Activated CD8-positive, alpha-beta memory T cell treated with anti-CD3 and anti-CD28 coated beads for 4 hours (primary cell): ENCODE measurements around the gene CYGB.
"Not testable (repeated sequence)": the region's sequence is repeated elsewhere in the genome, so short reads cannot be mapped to it uniquely, and the experiment has no call there.

Source experiments
- DNase-seq, 2 donors: peaks; one replicate each; pipeline ENCODE4 v3.0.0-alpha.2; 2020; ENCODE audit warnings: low read depth in 2 of 2

Gene CYGB

DNA sequence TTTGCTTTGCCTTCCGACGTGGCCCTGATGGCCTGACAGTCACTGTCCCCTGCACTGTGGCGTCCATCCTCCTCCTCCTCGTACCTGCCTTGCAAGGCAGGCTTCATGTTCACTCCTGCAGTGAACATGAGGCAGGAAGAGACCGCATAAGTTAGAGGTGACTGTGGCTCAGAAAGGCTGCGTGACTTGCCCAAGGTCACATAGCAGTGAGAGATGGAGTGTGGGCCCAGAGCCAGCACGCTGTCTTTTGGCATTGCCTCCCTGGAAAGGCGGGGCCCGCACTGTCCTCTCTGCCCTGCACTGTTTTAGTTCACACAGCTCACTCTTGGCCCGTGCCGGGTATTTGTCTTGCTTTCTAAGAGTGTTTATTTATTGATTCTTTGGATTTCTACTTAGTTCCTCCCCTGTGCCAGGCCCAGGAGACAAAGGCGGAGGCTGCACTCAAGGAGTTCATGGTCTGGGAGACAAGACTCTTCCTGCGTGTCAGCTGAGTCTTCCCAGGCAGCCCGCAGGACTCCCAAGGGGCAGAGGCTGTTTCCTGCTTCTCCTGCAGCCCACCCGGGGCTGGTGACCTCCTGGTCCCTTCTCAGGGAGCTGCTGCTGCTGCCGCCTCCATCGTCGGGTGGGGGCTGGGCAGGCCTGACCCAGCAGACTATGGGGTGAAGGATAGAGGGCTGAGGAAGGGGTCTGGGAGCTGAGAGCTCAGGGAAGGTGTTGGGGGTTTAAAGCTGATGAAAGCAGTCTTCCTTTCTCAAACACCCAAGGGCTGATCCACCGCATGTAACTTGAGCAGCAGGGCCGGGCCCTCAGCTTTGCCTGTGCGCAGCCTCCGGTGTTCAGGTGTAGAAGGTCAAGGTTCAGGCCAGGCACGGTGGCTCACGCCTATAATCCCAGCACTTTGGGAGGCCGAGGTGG, 12.7 kb downstream of the CYGB start:
- no peak for DNase-seq

- peak; percentile 57 to 61 for DNase-seq
Measured at GRCh38 chr17:76523084-76524037, 14.1 kb downstream of the CYGB start.

DNA sequence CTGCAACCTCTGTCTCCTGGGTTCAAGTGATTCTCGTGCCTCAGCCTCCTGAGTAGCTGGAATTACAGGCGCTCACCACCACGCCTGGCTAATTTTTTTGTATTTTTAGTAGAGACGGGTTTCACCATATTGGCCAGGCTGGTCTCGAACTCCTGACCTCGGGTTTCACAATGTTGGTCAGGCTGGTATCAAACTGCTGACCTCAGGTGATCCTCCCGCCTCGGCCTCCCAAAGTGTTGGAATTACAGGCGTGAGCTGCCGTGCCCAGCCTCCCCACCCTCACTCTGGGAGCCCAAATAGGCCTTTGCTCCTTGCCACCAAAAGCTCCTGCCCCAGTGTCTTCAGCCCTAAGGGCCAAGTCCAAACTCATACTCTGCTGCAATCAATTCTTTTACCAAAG, 15.8 kb downstream of the CYGB start:
- not testable (repeated sequence) for DNase-seq

DNA sequence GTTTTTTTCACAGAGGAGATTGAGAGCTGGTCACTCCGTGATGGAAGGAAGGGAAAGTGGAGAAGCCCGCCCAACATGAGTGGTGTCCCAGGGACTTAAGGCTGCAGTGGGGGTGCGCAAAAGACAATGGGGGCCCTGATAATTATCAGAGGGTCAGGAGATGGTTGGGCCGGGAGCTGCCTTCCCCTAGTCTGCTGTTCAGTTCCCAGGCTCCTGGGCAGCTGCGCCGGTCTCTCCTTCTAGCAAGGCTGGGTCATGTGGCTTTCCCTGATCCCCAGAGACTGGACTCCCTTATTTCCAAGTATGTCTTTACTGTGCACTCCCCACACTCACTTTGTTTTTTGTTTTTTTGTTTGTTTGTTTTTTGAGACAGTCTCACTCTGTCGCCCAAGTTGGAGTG, 16.2 kb downstream of the CYGB start:
- DNase-seq, result no peak

DNA sequence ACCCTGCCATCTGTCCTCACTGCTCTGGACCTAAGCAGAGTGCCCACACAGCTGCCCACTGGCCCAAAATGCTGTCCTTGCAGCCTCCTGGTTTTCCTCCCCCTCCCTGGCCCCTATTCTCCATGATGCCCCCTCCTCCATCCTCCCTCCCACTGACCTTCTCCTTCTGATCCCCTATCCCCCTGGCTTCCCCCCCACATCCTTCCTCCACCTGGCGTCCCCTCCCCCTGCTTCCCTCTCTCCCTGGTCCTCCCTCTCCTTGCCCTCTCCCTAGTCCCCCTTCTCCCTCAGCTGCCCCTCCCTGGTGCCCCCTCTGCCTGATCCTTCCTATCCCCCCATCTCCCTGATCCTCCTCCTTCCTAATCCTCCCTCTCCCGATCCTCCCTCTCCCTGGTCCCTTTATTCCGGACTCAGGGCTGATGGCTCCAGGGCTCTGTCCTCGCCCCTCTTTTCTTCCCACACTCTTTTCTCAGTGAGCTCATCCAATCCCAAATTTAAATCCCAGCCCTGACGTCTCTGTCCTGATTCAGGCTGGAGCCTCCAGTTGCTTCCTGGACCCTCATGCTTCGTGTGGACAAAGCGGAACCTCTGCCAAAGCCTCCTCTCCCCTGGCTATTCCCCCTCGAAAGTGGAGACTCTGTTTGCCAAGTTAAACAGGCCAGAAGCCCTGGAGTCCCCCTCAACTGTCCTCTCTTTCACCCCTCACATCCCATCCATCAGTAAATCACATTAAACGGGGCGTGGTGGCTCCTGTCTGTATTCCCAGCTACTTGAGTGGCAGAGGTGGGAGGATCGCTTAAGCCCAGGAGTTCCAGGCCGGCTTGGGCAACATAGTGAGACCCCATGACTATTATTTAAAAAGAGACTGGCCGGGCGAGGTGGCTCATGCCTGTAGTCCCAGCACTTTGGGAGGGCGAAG, 18.2 kb downstream of the CYGB start:
- no peak for DNase-seq

DNA sequence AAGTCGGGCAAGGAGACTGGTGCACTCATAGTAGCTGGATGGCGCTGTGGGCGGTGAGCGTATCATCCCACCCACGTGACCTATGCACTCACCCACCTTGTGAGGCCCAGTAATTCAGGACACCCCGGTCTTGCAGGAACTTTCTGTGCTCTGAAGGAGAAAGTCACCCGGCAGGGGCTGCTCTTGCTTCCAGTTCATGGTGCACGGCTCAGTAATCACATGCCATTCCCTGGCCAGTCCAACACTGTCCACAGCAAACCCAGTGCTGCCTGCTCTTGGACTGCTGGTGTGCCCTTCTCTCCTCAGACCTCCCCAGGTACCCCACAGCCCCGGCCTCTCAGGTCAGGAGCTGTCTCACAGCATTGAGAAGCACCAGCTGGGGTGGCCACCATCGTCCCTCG, 19.9 kb downstream of the CYGB start:
- no peak for DNase-seq

DNA sequence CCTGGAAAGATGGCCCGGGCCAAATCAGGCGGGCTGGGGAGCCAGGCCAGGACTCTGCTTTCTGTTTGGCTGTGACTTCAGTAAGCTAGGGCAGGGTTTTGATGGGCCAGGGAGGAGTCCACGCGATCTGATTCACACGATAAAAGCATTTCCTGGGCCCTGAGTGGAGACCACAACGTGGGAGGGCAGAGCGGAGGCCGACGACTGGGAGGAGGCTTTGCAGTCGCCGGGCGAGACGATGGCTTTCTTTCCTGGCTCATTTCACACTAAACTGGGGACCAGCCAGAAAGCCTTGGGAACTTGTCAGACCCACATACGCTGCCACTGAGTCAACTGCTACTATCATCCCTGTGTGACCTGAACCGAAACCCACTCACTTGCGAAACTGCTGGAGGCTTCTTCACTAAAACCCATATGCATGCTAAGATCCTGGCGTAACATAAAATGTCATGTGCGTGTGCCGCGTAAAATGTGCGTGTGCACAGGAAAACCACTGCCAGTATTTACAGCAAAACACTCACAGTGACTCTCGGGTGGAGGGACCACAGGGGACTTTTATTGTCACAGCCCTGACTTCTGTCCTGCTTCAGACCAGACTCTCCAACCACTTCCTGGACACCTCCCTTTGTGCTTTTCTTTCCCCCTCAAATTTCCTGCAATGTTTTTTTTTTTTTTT, 22.1 kb downstream of the CYGB start:
- DNase-seq, result peak; percentile 64 to 65

DNA sequence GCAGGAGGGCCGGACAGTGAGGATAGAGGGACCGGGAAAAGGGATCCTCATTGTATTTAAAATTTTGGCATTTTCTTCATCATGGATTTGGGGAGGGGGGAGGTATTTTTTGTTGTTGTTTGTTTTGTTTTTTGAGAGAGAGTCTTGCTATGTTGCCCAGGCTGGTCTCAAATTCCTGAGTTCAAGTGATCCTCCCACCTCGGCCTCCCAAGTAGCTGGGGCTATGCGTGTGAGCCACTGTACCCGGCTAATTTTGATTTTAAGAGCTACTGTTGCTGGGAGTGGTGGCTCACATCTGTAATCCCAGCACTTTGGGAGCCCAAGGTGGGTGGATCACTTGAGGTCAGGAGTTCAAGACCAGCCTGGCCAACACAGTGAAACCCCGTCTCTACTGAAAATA, 23.2 kb downstream of the CYGB start:
- DNase-seq, result not testable (repeated sequence)

DNA sequence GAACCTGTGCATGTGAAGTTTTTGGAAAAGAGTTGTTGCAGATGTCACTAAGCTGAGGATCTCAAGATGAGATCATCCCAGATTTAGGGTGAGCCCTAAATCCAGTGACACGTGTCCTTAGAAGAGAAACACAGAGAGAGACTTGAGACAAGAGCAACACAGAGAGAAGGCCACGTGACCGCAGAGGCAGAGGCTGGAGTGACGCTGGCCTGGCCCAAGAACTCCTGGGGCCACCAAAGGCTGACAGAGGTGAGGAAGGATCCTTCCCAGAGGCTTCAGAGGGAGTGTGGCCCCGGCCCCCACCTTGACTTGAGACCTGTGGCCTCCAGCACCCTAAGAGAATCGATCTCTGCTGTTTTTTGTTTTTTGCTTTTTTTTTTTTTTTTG, 24.2 kb downstream of the CYGB start:
- DNase-seq, result no peak

- no peak for DNase-seq
Measured at GRCh38 chr17:76512366-76513305, 24.9 kb downstream of the CYGB start.

DNA sequence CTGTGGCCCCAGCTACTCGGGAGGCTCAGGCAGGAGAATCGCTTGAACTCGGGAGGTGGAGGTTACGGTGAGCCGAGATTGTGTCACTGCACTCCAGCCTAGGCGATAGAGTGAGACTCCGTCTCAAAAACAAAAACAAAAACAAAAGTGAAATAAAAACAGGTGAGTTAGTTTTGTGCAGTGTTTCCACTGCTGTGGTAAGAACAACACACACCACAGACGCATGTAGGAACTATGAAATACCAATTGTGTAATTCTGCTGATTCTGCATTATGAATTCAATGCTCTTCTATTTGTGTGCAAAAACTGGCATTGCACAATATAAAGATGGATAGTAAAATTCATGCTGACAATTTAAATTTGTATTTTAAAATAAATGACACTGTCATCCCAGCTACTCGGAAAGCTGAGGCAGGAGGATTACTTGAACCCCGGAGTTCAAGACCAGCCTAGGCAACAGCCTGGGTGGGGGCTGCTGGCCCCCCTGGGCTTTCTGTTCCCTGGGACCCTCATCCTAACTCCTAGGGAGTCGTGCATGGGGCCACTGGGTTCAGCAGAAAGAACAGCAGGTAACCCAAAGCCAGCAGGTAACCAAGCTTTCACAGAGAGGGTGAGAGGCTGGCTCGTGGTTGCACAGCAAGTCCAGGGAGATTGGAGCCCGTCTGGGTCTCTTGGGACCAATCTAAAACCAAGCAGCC, 25.7 kb downstream of the CYGB start:
- no peak for DNase-seq

GRCh38 chr17:76510831-76511244, 26.7 kb downstream of the CYGB start:
- no peak for DNase-seq

DNA sequence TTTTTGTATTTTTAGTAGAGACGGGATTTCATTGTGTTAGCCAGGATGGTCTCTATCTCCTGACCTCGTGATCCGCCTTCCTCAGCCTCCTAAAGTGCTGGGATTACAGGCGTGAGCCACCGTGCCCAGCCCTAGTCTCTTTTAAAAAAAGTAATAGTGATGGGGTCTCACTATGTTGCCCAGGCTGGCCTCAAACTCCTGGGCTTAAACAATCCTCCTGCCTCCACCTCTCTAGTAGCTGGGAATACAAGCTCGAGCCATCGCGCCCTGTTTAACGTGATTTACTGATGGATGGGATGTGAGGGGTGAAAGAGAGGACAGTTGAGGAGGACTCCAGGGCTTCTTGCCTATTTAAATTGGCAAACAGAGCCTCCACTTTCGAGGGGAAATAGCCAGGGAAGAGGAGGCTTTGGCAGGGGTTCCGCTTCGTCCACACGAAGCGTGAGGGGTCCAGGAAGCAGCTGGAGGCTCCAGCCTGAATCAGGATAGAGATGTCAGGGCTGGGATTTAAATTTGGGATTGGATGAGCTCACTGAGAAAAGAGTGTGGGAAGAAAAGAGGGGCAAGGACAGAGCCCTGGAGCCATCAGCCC, 28.9 kb downstream of the CYGB start:
- not testable (repeated sequence) for DNase-seq

GRCh38 chr17:76506408-76507345, 30.8 kb downstream of the CYGB start:
- peak; percentile 74 to 81 for DNase-seq

GRCh38 chr17:76504117-76504516, 33.4 kb downstream of the CYGB start:
- no peak for DNase-seq

- DNase-seq, result no peak
Measured at GRCh38 chr17:76502341-76503211, 34.9 kb downstream of the CYGB start.
